ENCODE measurements around the gene ALG5.

The ALG5 gene

DNA sequence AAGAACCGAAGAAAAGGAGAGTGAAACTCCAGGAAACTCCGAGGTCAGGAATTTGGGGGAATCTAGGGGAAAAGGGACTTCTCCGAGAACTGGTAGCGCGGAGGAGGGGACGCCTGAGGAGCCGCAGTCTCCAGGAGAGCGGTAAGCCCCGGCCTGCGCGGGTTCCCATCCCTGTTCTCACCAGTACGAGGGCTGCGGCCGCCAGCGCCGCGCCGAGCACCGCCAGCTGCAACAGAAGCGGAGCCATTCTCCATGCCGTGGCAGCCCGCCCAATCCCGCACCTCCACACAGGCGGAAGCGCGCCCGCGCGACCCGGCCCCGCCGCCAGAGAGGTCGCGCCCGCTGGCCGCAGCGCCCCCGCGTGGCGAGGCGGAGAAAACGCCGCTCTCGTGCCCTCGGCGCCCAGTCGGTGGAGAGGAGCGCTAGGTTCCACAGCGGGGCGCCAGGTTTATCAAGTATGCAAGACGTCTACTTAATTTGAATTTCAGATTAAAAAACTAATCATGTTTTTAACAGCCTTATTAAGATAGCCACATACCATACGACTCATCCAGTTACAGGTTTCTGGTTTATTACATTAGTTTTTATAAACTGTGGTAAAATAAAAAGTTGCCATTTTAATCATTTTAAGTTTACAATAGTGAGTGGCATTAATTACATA is at the start of gene ALG5:
TSS of gene ALG5 (minus strand) at position 287 of the 661 bp plus-strand sequence. CDS start at position 247, 40 bp downstream.
- peak; percentile 97 for DNase-seq

DNA sequence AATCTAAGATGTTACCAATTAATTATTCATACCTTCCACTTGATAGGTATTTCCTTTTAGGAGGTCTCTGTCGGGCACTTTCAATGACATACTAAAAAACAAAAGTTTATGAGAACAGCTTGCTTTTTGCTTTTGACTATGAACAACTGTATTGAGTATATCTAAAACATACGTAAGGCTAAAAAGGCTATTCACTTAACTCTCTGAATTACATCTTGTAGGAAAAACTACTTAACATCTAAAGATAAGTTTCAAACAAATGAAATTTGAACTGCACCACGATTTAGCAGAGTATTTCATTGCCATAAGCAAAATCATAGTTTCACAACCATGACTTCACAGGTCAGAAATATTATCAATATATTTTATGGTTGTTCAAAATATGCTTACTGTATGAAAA is 48.7 kb upstream of the ALG5 start:
- DNase-seq, result no peak

DNA sequence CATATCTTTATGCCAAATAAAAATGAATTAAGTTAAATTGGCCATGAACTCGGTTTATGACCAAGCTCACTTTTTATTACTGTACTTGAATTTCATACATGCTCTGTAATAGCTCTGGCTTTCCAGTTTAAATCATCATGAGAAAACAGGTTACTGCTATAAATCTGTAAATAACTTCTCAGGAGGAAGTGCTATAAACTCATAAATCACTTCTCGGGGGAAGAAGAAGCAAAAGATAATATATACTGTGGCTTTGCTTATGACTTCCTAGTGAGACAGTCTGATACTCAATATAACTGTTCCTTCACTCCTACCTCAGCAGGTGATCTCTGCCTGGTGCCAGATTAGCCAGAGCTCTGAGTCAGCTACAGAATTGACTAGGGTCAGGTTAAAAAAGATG is 47.9 kb upstream of the ALG5 start:
- DNase-seq, result no peak

GRCh38 chr13:37046062-37046461 is 46.9 kb upstream of the ALG5 start:
- DNase-seq, result no peak

DNA sequence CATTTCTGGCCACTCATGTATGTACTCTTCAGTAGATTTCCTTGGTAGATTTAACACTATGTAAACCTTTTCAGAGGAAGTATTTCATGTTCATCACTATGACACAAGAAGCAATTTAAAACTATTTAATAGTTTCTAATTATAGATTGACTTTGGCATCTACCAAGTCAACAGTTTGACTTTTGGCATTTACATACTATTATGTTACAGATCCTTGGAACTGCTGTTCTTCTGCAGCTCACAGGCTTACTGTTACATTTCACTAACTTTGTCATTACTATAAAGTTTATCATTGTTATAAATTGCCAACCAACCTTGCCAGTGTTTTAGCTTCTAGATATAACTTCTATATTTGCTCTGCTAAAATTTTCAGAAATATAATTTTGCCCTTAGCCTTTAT is 41.6 kb upstream of the ALG5 start:
- DNase-seq, result no peak

- DNase-seq, result no peak
Observed at GRCh38 chr13:37039896-37040295, 40.8 kb upstream of the ALG5 start.

- DNase-seq, result no peak
Observed at GRCh38 chr13:37037241-37037640, 38.1 kb upstream of the ALG5 start.

GRCh38 chr13:37029617-37030016 is 30.5 kb upstream of the ALG5 start:
- DNase-seq, result no peak

DNA sequence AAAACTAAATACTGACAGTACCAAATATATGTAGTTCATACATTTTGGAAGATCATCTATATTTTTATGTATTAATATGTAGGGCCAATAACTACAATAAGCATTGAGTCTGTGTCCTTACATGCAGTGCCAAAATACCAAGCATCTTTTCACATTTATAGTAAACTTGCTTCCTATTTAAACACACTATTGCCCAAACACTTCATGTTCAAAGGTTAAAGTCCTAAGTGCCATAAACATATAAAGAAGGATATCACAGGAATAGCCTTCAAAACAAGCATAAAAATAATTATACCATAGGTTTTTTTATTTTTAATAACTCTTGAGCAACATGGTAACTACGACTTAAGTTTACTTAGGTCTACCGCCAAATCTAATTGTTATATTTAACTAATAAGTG is 28.5 kb upstream of the ALG5 start:
- DNase-seq, result no peak

- no peak for DNase-seq
Observed at GRCh38 chr13:37026771-37027170, 27.6 kb upstream of the ALG5 start.

DNA sequence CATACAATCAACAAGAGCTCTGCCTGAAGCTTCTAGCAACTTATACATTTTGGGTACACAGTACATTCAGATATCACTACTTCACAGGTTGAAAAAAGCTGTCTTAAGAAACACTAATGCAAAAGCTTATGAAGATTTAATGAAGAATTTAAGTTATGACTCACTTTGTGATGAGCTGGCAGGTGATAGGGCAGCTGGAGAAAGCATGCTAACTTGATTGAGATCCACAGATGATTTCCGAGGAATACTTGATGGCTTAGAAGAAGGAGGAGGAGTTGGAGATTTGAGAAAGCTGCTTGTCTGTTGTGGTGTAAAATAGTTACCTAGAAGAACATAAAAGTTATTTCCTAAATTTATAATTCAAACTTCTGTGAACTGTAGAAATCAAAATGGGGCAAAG is 24.7 kb upstream of the ALG5 start:
- no peak for DNase-seq

GRCh38 chr13:37014609-37015008 is 15.5 kb upstream of the ALG5 start:
- no peak for DNase-seq

GRCh38 chr13:37011788-37012187 is 12.6 kb upstream of the ALG5 start:
- DNase-seq, result no peak

DNA sequence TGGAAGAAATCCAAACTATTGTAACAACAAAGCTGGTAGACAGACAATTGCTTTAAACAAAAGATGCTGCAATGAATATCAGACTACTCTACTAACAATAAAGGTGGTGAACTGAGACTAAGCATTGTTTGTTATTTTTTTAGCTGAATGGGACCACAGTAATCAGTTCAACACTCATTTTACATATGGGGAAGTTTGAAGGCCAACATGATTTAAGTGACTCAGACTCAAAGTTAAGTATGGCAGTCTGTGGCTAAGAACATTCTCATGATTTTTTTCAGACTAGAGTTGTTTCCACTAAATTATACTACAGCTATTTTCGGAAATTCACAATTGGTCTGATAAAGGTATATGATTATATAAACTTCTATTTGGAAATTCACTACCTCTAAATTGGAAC is 11.9 kb upstream of the ALG5 start:
- no peak for DNase-seq

GRCh38 chr13:37010424-37010823 is 11.3 kb upstream of the ALG5 start:
- DNase-seq, result no peak

GRCh38 chr13:37009692-37010091 is 10.6 kb upstream of the ALG5 start:
- DNase-seq, result no peak

DNA sequence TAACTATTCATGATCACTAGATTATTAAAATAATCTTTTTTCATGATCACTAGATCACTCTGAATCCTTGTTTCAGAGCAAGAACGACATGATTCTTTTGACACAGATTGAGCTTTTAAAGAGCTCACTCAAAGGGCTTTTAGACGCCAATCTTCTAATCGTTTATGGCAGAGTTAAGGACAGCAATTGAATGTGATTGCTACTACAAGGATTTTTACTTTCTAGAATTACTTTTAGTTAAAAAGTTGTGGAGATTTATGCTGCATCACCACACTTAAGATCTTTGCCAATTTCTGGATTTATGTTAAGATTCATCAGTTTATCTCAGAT is 2.7 kb upstream of the ALG5 start:
- DNase-seq, result no peak

GRCh38 chr13:36998624-36999041 is 507 bp downstream of the ALG5 start:
- DNase-seq, result peak; percentile 68

DNA sequence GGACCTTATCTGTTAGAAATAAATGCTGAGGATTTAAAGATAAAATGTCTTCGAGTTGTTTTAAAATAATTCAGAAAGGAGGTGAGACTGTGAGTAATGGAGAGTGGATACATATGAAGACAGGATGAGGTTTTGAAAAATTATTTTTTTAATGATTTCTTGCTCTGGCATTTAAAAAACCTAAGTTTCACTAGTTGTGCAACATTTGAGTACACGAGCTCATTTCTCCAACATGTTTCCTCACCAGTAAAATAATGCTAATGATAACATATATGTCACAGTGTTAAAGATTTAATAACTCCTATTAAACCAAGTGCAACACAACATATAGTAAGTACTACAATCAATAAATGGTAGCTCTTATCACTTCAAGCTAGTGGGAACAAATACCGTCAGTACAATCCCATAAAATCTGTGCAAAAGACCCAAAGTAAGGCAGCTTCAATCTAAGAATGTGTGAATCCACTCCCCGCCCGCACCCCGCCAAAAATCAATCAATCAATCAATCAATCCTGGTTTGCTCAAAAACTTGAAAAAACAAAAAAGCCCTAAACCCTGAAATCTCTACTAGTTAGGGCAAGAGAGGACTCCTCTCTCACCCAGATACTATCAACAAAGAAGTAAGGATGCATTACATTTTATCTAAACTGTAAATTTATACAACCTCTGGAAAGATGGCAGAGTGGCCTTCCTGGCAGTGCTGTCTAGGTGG is 1.3 kb downstream of the ALG5 start:
- DNase-seq, result no peak

DNA sequence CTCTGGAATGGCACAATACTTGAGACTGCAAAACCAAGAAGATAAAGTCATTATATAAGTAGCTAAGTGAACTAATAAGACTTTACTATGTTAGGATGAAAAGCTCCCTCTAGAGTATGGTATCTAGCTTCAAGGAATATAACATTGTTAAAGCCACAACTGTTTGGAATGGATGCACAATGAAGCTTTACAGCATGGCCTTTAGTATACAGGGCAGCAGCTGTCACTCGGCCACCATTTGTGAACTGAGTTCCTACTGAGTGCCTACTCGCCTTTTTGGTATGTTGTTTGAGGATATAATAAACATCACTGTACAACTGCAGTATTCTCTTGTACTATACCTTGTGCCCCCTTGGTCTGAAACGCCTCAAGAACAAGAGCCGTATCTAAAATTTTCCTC is 6.8 kb downstream of the ALG5 start:
- DNase-seq, result no peak

DNA sequence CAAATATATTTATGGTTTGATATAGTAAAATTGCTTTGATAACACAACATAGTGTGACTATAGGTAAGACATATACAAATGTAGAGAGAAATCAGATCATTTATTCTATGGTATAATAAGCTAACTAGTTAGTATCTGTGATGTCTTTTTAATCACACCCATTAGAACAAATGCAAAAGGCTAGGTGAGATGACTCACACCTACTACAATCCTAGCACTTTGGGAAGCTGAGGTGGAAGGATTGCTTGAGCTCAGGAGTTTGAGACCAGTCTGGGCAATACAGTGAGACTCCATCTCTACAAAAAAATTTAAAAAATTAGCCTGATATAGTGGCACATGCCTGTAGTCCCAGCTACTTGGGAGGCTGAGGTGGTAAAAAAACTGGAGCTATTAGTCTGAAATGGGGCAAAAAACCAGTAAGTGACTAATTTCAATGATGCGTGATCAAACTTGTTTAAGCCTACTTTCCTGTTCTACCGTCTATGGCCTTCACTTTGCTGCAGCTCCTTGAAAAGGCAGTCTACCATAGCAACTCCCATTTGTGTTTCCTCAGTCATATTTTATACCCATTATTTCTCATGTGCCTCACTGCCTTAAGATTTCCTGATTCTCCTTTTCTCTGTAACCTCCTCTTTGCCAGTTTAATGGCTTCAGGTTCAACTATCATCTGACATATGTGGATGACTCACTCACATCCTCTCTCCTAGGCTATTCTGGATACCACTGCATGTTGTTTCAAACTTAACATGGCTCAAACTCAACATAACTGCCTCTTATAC is 12.5 kb downstream of the ALG5 start:
- DNase-seq, result no peak

DNA sequence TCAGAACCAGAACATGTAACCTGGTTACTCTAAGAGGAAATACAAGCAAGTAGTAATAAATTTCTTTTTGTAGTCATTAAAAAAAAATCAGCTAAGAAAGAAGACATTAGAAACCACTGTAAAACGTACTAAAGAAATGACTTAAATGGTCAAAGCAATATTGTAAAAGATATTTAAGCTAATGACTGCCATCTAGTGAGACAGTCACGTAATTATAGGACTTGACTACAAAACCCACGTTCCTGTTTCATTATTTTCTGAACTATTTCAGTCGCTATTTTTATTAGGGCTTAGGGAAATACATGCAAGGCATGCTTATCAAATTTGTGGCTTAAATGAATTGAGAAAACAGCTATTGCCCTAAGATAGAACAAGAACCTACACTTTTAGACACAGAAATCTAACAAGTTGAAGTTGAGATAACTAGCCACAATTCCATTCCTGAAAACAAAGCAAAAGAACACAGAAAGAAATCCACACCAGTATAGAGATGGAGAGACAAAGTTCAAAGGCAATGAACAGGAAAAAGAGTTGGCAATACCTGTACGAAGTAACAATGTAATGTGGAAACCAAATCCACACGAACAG is 17.9 kb downstream of the ALG5 start:
- DNase-seq, result no peak

GRCh38 chr13:36979361-36980050 is 19.6 kb downstream of the ALG5 start:
- no peak for DNase-seq

Measured in activated CD8-positive, alpha-beta memory T cell treated with anti-CD3 and anti-CD28 coated beads, Interleukin-2, amount 50 U/mL, for 48 hours (primary cell).